AG04450 (cell line): Measurements from ENCODE around the gene NAA80. TPM values are rescaled to one million over a fixed set of nuclear protein-coding genes. Genes with fewer than 3 reads are reported as not detected.
"Not testable (repeated sequence)": the region's sequence is repeated elsewhere in the genome, so short reads cannot be mapped to it uniquely, and the experiment has no call there.

ENCODE experiments used
- CTCF ChIA-PET: fragments of 300-600, 350-600 bp; formaldehyde crosslinking; extraction: SDS; loops from one replicate; lab custom pipeline; 2022; ENCODE audit warnings: antibody characterized with exemption, inconsistent platforms; lab: Charles Lee
- POLR2A ChIA-PET: fragments of 350-600 bp; formaldehyde crosslinking; extraction: SDS; loops from one replicate; lab custom pipeline; 2021; ENCODE audit warnings: antibody characterized with exemption, inconsistent platforms; lab: Yijun Ruan, JAX
- DNase-seq: peaks from one replicate; pipeline ENCODE4 v3.0.0-alpha.2; 2011; ENCODE audit warnings: low read depth, low spot score
- H3K27ac ChIP-seq: one replicate; pipeline ENCODE4 v1.5.1; 2012; ENCODE audit warnings: low read depth, low read length, control low read depth
- H3K27me3 ChIP-seq: one replicate; pipeline ENCODE4 v1.6.0; 2012; ENCODE audit warnings: low read length; ENCODE audit not compliant: control insufficient read depth, insufficient read depth
- H3K4me3 ChIP-seq: 2 replicates; pipeline ENCODE4 v1.5.1; 2011; ENCODE audit warnings: mild to moderate bottlenecking, low read depth, low read length, control low read depth
- H3K9me3 ChIP-seq: 2 replicates; pipeline ENCODE4 v1.5.1; 2012; ENCODE audit warnings: low read length; ENCODE audit not compliant: control insufficient read depth, insufficient read depth
- polyA plus RNA-seq: library from polyadenylated mRNA; depleted of rRNA; stranded (reverse); fragments of >200 nt; gene quantifications from 2 replicates; pipeline ENCODE4 v1.2.3, GENCODE V29; 2011
- TF ChIP-seq, protein P1 (sequence below): IDR thresholded peaks from 2 replicates; pipeline ENCODE4 v1.5.1; 2011; ENCODE audit warnings: low read depth, low read length, control low read depth, inconsistent platforms

Gene NAA80
- polyA plus RNA-seq, 1 experiment, result 2.0 TPM

DNA sequence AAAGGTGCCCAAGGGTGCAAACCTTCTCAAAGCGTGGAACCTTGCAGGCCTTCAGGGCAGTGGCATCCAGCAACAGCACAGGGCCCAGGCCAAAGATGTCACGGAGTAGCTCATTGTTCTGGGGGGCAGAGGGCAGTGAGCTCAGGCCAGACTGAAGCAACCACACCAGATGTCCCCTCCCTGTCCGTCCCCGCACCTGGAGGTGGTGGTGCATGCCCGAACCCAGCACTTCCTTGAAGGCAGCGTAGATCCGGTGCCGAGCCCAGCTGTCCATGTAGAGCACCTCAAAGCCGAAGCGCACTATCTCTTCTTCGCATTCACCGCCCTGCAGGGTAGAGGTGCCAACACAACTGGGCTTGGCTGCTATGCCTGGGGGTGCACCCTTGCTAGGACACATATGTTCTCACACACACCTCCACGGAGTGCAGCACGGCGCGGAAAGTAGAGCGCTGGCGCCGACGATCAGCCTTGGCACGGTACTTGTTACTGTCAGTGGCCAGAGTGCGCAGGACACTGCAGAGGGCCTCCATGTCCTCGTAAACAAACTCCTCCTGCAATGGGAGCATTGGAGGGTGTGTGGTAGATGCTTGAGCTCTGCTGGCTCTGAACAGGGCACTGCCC is 10.7 kb downstream of the NAA80 start:
- Histone ChIP-seq H3K27ac (no peak overlapping the region), H3K4me3 (no peak overlapping the region), H3K27me3 (no peaks in the 10 kb centered on the region), H3K9me3 (no peaks in the 10 kb centered on the region; the same call in 1 of the 2 replicates)
- ChIA-PET CTCF (interaction anchor here (0.8 kb wide), 1 partner anchor 17 kb away, joined by 3 read pairs; no protein-coding TSS in a partner anchor), POLR2A (interaction anchor here (0.8 to 0.9 kb wide), 2 partner anchors 10 to 62 kb away, joined by 3 to 4 read pairs; no protein-coding TSS in a partner anchor)
- DNase-seq, result no peak
- TF ChIP-seq, protein P1, sequence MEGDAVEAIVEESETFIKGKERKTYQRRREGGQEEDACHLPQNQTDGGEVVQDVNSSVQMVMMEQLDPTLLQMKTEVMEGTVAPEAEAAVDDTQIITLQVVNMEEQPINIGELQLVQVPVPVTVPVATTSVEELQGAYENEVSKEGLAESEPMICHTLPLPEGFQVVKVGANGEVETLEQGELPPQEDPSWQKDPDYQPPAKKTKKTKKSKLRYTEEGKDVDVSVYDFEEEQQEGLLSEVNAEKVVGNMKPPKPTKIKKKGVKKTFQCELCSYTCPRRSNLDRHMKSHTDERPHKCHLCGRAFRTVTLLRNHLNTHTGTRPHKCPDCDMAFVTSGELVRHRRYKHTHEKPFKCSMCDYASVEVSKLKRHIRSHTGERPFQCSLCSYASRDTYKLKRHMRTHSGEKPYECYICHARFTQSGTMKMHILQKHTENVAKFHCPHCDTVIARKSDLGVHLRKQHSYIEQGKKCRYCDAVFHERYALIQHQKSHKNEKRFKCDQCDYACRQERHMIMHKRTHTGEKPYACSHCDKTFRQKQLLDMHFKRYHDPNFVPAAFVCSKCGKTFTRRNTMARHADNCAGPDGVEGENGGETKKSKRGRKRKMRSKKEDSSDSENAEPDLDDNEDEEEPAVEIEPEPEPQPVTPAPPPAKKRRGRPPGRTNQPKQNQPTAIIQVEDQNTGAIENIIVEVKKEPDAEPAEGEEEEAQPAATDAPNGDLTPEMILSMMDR, result no peak

- DNase-seq, result no peak
- Histone ChIP-seq H3K27ac (no peak overlapping the region), H3K9me3 (no peaks in the 10 kb centered on the region; the same call in 1 of the 2 replicates), H3K27me3 (no peaks in the 10 kb centered on the region), H3K4me3 (no peak overlapping the region)
- ChIA-PET POLR2A (interaction anchor here (0.9 kb wide), 1 partner anchor 11 kb away, joined by 3 read pairs; no protein-coding TSS in a partner anchor), CTCF (no interaction called here)
- TF ChIP-seq, protein P1, result no peak
These were observed 11.9 kb downstream of the NAA80 start for GRCh38 chr3:50287262-50287661.

DNA sequence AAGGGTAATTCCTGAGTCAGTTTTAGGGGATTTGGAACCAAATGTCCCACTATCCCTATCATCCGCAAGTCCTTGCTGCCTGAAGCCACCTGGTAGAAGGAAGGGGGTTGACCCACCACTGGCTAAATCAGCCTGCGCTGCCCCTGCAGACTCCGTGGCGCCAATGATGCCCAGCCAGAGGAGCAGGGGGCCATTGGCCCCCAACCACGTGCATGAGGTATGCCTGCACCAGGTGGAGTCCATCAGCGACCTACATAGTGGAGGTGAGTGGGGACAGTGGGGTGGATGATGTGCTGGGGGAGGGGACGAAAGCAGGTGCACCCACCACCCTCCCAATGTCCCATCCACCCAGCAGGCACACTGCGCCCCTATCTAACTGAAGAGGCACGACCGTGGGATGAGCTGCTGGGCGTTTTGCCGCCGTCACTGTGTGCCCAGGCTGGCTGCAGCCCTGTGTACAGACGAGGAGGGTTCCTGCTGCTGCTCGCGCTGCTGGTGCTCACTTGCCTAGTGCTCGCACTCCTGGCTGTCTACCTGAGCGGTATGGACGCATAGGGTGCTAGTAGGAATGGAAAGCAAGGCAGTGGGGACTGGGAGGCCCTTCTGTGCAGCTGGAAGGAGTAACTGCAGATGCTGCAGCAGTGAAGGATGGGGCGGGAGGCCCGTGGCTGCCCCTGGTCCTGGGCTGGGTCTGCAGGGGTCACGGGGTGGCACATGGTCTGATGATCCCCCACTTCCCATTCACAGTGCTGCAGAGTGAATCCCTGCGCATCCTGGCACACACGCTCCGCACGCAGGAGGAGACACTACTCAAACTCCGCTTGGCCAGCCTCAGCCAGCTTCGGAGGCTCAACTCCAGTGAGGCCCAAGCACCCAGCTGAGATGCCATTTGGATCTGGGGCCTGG is 12.6 kb downstream of the NAA80 start:
- no peak overlapping the region for H3K4me3 ChIP-seq
- no peaks in the 10 kb centered on the region for H3K27me3 ChIP-seq
- POLR2A ChIA-PET, result no interaction called here
- TF ChIP-seq, protein P1, result no peak
- DNase-seq, result no peak
- no peak overlapping the region for H3K27ac ChIP-seq
- no peaks in the 10 kb centered on the region; the same call in 1 of the 2 replicates for H3K9me3 ChIP-seq
- CTCF ChIA-PET, result no interaction called here

GRCh38 chr3:50284121-50284520 is 15.1 kb downstream of the NAA80 start:
- not testable (repeated sequence) for H3K9me3 ChIP-seq, DNase-seq, H3K27ac ChIP-seq, H3K27me3 ChIP-seq, H3K4me3 ChIP-seq
- CTCF ChIA-PET, result interaction anchor here (1.0 kb wide), 1 partner anchor 91 kb away, joined by 3 read pairs; no protein-coding TSS in a partner anchor
- POLR2A ChIA-PET, result interaction anchor here (0.7 to 1.0 kb wide), 2 partner anchors 11 to 43 kb away, joined by 3 to 7 read pairs; no protein-coding TSS in a partner anchor

DNA sequence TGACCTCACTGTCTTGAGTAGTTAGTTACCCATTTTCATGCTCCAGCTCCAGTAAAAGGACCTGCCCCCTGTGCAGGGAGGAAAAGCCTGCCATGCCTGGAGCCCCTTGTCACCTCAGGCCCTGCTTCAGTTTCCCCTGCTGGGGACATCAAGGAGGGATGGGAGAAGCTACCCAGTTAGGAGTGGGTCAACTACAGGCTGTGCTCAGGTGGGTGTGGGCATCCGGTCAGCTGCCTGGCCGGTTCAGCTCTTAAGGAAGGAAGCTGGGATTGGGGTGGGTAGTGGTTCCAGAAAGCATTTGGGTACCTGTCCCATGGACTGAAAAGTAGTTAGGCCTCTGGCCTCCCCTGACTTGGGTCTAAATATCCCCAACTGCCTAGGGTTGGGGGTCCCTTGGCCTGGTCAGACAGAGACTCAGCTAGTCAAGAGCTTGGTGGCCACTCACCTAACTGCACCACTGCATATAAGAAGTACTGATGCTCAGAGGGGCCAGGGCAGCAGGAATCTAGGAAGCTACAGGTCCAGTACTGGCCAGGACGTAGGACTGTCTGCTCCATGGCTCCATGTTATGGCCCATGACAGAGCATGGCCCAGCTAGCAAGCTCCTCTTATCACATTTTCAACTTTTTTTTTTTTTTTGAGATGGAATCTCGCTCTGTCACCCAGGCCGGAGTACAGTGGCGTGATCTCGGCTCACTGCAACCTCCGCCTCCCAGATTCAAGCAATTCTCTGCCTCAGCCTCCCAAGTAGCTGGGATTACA is 19.8 kb downstream of the NAA80 start:
- POLR2A ChIA-PET, result interaction anchor here (0.8 to 1.4 kb wide), 3 partner anchors 12 to 44 kb away, joined by 3 to 6 read pairs (median 5); partner anchors contain the start of gene GNAI2

More for the DNA sequence above, 19.8 kb downstream of the NAA80 start:
- Histone ChIP-seq H3K27ac (no peak overlapping the region), H3K9me3 (no peaks in the 10 kb centered on the region; the same call in 1 of the 2 replicates), H3K27me3 (peaks cover 19% of the 10 kb centered on the region), H3K4me3 (no peak overlapping the region)
- CTCF ChIA-PET, result interaction anchor here (0.6 to 2.2 kb wide), 6 partner anchors 12 to 85 kb away, joined by 3 to 11 read pairs (median 6); no protein-coding TSS in a partner anchor
- TF ChIP-seq, protein P1, result no peak
- no peak for DNase-seq
